Measurements from ENCODE around the gene ITIH4. TPM values are rescaled to one million over a fixed set of nuclear protein-coding genes. Genes with fewer than 3 reads are reported as not detected.

The ITIH4 gene
- total and polyA plus RNA-seq, 8 donors, result 16.2 to 276 (median 77.4) TPM

DNA sequence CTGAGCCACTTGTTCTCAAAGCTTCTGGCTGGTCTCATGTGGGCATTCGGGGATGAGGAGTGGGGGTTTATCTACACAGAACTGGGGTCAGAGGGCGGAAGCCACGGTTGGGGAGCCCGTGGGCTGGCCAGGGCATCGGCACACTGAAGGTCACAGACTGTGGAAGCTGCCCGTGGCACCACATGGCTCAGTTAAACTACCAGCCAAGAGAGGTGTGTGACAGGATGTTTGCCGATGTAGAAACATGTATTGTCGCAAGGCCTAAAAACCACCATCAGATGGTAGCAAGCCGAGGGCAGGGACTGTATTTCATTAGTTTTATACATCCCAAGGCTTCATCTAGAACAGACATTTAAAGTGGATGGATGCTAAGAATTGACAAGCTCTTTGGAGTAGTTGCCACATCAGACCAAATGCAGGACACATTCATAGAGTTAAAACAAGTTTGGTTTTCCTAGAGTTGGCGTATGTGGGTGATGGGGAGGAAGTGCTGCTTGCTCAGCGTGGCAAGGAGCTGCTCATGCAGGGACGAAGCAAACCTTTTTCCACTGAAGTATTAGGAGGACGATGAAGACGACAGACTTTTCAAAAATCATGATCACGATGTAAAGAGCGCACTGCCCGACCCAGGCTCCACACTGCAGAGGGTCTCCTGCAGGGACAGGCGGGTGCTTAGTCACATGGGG is 14.0 kb upstream of the ITIH4 start:
- Histone ChIP-seq H3K36me3 (peaks cover 0 to 4% (median 2%) of the 10 kb centered on the region in 3 donors), H3K27me3 (no peaks in the 10 kb centered on the region), H3K27ac (peak overlapping the region in 2 of 4 donors; percentile 41 to 60), H3K4me1 (peaks cover 0 to 8% (median 4%) of the 10 kb centered on the region in 3 donors), H3K9me3 (no peaks in the 10 kb centered on the region), H3K4me3 (no peak overlapping the region)
- TF ChIP-seq, protein P1, sequence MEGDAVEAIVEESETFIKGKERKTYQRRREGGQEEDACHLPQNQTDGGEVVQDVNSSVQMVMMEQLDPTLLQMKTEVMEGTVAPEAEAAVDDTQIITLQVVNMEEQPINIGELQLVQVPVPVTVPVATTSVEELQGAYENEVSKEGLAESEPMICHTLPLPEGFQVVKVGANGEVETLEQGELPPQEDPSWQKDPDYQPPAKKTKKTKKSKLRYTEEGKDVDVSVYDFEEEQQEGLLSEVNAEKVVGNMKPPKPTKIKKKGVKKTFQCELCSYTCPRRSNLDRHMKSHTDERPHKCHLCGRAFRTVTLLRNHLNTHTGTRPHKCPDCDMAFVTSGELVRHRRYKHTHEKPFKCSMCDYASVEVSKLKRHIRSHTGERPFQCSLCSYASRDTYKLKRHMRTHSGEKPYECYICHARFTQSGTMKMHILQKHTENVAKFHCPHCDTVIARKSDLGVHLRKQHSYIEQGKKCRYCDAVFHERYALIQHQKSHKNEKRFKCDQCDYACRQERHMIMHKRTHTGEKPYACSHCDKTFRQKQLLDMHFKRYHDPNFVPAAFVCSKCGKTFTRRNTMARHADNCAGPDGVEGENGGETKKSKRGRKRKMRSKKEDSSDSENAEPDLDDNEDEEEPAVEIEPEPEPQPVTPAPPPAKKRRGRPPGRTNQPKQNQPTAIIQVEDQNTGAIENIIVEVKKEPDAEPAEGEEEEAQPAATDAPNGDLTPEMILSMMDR (IDR thresholded peaks at IDR 0.05), result no peak
- DNase-seq (no peak), FAIRE-seq (no peak), ATAC-seq (peak in 1 of 4 donors; percentile 6)
- WGBS, 2 donors, result 72 to 78% methylated on average over 18 of the region's 18 CpGs
- intact Hi-C loops (cut with DNase I), result no loop called here

- no peak overlapping the region for H3K4me3 ChIP-seq
- TF ChIP-seq, protein P1 (IDR thresholded peaks at IDR 0.05), result no peak
- no peaks in the 10 kb centered on the region for H3K9me3 ChIP-seq
- H3K27me3 ChIP-seq, result no peaks in the 10 kb centered on the region
- peaks cover 0 to 4% (median 2%) of the 10 kb centered on the region in 3 donors for H3K36me3 ChIP-seq
- intact Hi-C loops (cut with DNase I), result no loop called here
- DNase-seq, result no peak
- peak overlapping the region in 1 of 4 donors; percentile 41 for H3K27ac ChIP-seq
- no peak for ATAC-seq
- no peak for FAIRE-seq
- WGBS, 2 donors, result 91% methylated on average over 2 of the region's 2 CpGs
- H3K4me1 ChIP-seq, result peaks cover 0 to 8% (median 4%) of the 10 kb centered on the region in 3 donors
These were observed 13.4 kb upstream of the ITIH4 start for GRCh38 chr3:52843881-52844280.

GRCh38 chr3:52843108-52843865 is 12.8 kb upstream of the ITIH4 start:
- DNase-seq, result no peak
- Histone ChIP-seq H3K27ac (no peak overlapping the region), H3K36me3 (peaks cover 0 to 4% (median 2%) of the 10 kb centered on the region in 3 donors), H3K9me3 (no peaks in the 10 kb centered on the region), H3K4me3 (no peak overlapping the region), H3K4me1 (peaks cover 0 to 8% (median 4%) of the 10 kb centered on the region in 3 donors), H3K27me3 (no peaks in the 10 kb centered on the region)
- TF ChIP-seq, protein P1 (IDR thresholded peaks at IDR 0.05), result no peak
- intact Hi-C loops (cut with DNase I), result no loop called here
- 86 to 87% methylated on average over 20 of the region's 20 CpGs for WGBS, 2 donors
- FAIRE-seq, result no peak
- ATAC-seq, result no peak

GRCh38 chr3:52842424-52842823 is 12.0 kb upstream of the ITIH4 start:
- no peak for DNase-seq
- Histone ChIP-seq H3K4me3 (no peak overlapping the region), H3K27me3 (no peaks in the 10 kb centered on the region), H3K27ac (no peak overlapping the region), H3K4me1 (peaks cover 0 to 8% (median 4%) of the 10 kb centered on the region in 3 donors), H3K36me3 (peaks cover 0 to 4% (median 2%) of the 10 kb centered on the region in 3 donors), H3K9me3 (no peaks in the 10 kb centered on the region)
- TF ChIP-seq, protein P1 (IDR thresholded peaks at IDR 0.05), result no peak
- no peak for FAIRE-seq
- 78 to 79% methylated on average over 7 of the region's 7 CpGs for WGBS, 2 donors
- ATAC-seq, result no peak
- intact Hi-C loops (cut with DNase I), result no loop called here
